ENCODE measurements around the gene RASEF.

- no peak for TF ChIP-seq CTCF (IDR thresholded peaks at IDR 0.05)
- no peak for TF ChIP-seq POLR2A (IDR thresholded peaks at IDR 0.05)
These were observed 105.2 kb downstream of the RASEF start for GRCh38 chr9:82957529-82958379.

All from Peyer's patch (tissue), 4 donors.